Smooth muscle cell of the brain vasculature (primary cell): Measurements from ENCODE around the gene ITIH6.

Experiments
- DNase-seq: peaks from one replicate; pipeline ENCODE4 v3.0.0-alpha.2; 2012; ENCODE audit warnings: low read depth, low spot score

The ITIH6 gene

DNA sequence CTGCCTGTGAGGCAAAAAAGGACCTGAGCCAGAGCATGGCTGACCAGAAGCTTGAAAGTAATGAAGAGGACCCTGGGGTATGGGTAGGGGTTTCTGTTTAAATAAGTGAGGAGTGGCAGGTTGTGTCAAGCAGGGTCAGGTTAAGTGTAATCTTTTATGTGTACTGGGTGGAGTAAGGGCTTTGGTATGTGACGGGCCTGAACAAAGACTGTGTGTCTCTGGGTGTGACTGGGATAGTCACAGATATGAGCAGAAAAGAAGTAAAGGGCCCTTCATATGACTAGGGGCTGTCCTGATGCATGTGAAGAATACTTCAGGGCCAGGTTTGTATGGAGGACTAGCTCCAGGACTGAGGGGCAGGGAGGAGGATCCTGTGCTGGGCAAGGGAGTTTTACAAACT is 82.4 kb downstream of the ITIH6 start:
- DNase-seq: no peak

- DNase-seq: no peak
Measured at GRCh38 chrX:54714424-54714823, 83.6 kb downstream of the ITIH6 start.

- no peak for DNase-seq
Measured at GRCh38 chrX:54711735-54712134, 86.3 kb downstream of the ITIH6 start.

- DNase-seq: no peak
Measured at GRCh38 chrX:54710920-54711319, 87.1 kb downstream of the ITIH6 start.

DNA sequence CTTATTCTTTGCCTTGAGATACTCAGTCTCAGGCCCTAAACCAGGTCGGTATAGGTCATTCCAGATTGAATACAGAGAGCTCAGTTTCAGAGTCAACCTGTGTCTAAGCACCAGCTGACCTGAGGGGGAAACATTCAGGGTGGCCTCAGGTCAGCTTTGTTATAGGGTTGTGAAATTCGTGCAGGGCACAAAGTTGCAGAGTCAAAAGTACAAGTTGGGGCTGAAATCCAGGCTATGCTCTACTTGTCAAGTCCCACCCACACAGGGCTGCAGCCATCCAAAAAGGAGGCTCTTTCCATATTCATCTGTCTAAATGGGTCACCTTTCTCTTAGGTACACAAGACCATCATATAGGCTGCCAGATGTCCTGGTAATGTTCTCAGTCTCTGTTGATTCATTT is 89.7 kb downstream of the ITIH6 start:
- DNase-seq: no peak
